Pons (tissue), 1 donor: ENCODE data around the gene CAGE1.

Source experiments
- DNase-seq: peaks from one replicate; pipeline ENCODE4 v3.0.0-alpha.2; 2016; ENCODE audit warnings: low spot score

Gene CAGE1

DNA sequence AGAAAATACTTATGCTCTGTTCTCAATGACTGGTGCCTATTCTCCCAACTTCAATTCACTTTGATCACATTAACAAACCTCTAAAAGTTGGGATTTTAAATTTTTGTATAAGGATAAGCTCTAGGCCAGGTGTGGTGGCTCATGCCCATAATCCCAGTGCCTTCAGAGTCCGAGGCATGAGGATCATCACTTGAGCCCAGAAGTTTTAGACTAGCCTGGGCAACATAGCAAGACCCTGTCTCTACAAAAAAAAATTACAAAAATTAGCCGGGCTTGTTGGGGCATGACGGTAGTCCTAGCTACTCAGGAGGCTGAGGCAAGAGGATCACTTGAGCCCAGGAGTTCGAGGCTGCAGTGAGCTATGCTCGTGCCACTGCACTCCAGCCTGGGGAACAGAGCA, 80.5 kb downstream of the CAGE1 start:
- no peak for DNase-seq

DNA sequence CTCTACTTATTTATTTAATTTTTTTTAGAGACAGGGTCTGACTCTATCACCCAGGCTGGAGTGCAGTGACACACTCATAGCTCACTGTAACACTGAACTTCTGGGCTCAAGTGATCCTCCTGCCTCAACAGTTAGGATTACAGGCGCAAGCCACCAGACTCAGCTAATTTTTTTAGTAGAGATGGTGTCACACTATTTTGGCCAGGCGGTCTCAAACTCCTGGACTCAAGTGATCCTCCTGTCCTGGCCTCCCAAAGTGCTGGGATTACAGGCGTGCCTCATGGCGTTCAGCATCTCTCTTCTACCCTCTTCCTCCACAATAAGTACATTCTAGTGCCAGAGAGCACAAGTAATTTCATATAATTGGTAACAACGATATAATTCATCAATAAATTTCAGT, 82.0 kb downstream of the CAGE1 start:
- DNase-seq, result no peak

DNA sequence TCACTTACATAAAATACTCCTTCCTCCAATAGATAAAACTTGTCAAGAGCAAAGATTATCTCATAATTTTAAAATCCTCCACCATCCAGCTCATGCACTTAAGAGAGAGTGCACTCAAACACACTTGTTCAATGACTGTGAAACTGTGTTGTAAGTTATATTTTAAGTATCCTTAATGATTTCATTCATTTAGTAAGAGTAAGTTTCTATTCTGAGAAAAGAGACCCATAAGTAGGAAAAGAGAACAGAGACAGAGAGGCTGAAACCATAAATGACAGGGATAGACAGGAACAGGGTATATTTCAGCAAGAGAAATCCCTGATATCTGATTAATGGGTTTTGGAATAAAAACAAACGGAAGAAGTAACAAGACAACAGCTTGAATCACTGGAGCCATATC, 84.7 kb downstream of the CAGE1 start:
- no peak for DNase-seq

DNA sequence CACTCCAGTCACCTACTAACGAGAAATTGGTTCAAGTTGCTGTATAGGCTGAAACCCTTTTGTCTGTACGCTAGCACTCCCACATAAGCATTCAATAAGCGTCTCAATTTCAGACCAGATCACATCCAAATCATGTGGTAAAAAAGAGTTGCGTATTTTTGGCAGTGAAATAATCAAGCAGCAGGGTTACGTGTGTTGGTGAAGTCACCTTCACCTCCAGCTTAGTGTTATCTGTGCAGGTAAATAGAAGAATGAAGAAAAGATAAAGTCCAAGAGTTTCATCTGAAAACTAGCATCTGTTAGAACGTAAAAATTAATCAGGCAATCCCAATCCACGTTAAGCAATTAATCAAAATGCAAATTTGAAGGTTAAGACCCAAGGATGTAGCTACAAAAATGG, 87.8 kb downstream of the CAGE1 start:
- no peak for DNase-seq

DNA sequence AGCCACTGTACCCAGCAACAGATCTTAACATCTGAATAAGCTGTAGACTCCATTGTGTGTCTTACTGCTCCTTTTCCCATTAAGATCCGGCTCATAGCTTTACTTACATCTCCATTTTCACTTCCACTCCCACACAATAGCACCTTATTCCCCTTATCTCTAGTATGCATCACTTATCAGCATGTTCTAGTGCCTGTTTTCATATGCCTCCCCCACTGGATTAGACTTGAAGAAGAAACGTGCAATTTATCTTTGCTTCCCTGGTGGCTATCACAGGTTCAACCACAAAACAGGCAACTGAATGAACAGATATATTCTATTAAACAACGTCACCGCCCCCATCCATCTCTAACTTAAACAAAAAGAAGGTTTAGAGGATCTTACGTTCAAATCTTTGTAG, 88.6 kb downstream of the CAGE1 start:
- no peak for DNase-seq

DNA sequence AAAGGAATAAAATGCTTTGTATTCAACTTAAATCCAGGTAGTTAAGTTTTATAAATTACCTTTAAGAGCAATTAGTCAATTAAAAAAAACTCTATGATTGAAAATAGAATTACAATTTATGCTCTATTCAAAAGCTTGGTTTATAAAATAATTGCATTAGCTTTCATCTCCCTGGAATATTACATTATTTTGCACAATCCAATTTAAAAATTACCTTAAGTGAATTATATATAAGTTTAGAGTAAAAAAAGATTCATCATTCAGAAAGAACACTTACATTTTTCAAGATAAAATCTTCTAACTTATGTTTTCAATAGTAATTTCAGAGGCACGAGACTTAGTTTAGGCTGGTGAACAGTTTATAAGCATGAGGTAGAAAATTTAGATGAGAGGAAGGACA, 91.4 kb downstream of the CAGE1 start:
- DNase-seq, result no peak

DNA sequence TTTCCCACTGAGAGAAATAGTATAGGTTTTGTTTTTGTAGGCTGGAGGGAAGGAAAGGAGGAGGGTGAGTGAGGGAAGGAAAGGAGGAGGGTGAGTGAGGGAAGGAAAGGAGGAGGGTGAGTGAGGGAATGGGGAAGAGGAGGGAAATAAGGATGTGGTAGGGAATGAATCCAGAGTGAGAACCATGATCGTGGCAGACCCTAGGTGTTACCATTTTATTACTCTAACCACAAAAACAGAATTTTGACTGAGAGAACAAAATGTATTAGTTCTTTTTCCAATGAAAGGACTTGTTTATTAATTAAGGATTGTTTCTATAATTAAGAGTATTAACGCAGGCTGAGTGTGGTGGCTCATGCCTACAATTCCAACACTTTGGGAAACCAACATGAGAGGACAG, 92.9 kb downstream of the CAGE1 start:
- DNase-seq, result no peak

DNA sequence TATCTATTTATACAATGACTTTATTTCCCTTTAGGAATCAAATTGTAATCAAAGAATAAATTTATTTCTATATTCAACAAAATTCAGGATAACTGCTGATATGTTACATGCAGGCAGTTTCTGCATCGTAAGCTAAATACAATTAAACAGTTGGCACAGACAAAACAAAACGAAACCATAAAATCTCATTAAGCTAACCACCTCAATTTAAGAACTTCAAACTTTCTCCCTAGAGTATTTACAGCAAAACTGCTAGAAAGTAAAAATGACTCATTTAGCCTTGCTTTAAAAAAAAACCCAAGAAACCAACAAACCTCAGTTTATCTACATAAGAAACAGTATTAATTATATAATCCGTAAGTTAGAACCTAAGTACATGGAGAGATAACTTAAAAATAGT, 93.6 kb downstream of the CAGE1 start:
- DNase-seq, result no peak

DNA sequence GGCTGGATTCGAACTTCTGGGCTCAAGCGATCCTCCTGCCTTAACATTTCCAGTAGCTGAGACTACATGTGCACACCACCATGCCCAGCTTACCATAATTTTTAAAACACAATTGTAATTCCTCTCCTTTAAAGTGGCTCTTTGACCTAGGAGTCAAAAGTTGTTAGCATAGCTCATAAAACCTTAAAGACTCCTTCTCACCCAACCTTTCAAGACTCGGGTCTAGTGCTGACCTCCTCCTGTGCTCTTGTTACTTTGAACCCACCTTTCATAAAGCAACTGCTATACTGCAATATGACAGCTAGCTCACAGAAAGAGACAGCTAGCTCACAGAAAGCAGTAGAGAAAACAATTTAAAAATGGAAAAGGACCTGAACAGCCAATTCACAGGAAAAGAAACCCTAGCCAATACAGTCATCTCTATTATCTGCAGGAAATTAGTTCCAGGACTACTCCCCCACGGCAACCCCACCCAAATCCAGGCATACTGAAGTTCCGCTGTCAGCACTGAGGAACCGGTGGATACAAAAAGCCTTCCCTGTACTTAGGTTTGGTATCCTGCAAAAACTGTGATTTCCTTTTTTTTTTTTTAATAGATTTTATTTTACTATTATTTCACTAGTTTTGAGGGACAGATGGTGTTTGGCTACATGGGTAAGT, 96.8 kb downstream of the CAGE1 start:
- DNase-seq, result no peak

DNA sequence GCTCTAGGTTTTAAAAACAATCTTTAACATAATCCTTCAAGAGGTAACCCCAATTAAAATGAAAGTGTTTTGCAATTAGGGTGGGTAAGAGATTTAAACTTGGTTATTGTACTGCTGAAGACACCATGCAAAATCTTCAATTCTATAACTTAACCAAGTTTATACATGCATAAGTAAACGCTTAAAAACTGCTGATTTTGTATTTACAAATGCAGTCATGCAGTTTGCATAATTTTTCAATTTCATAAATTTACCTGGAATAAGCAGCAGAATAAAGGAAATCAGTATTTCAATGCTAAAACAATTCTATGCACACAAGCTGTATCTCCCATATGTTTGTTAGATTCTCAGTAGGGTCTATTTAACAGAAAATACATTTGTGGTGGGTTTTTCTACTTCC, 99.5 kb downstream of the CAGE1 start:
- no peak for DNase-seq

DNA sequence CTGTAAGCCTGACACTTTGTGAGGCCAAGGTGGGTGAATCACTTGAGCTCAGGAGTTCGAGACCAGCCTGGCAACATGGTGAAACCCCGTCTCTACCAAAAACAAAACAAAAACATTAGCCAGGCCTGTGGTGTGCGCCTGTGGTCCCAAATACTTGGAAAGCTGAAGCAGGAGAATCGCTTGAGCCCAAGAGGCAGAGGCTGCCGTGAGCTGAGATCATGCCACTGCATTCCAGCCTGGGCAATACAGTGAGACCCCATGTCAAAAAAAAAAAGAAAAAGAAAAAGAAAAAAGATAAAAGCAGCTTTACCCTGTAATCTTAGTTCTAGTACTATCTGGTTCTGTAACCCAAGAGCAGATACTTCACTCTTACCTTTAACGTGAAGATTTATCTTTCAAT, 104.1 kb downstream of the CAGE1 start:
- no peak for DNase-seq

DNA sequence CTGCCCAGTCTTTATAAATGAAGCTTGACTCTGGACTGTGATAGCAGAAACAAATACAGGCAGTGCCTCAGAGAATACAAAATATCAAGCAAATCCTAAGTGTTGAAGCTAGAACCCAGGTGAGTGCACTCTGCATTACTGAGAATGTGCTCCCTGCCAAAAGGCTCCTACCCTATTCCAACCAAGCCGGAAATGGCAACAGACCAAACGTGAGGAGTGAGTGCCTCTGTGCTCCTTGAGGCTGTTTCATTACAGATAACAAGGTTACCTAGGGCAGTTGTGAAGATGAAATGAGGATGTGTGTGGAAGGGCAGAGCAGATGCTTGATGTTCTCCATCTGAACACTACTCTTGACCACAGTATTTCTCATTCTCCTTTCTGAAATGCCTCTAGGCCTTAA, 105.9 kb downstream of the CAGE1 start:
- DNase-seq, result no peak

DNA sequence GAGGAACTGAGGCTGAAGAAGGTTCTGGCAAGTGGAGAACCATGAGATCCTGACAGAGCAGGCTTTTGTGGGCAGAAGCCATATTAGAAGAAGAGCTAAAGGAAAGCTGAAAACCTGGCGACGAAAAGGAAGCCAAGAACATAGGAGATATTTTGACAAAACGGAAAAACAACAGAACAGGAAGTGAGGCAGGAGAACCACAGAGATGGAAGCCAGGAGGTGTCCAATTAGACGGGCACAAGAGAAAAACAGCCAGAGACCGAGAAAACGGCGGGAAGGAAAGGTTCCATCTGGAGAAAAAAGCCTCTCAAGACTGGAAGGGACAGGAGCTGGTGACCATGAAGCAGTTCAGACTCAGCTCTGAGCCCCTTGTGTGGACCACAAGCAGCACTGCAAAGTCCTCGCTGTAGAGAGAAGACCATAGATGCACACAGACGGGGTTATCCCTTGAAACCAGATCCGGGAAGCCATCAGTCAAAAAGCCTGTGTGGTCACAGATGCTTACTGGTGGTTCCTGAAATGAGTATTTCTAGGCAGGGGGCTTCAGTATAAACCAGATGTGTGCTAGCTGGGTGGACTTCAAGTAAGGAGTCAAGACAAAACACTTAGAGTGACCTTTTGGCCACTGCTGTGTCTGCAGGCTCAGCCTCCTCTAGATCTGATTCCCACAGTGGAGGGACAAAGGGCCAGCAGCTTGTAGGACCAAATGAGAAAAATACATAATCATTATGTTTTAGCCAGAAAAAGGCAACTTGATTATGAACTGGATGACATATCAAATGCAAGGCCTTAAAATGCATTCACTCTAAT, 107.2 kb downstream of the CAGE1 start:
- DNase-seq, result no peak
